RWPE1 (cell line): ENCODE data around the gene MICU2.

ENCODE experiments used
- CTCF ChIA-PET: fragments of 350-600 bp; sonication (Branson Sonifier 250); formaldehyde crosslinking; extraction: SDS; loops from one replicate; lab custom pipeline; 2021; lab: Yijun Ruan, JAX
- POLR2A ChIA-PET: fragments of 400-600 bp; formaldehyde crosslinking; extraction: SDS; loops from one replicate; lab custom pipeline; 2020; ENCODE audit warnings: antibody characterized with exemption; ENCODE audit not compliant: low non-redundant PET; lab: Yijun Ruan, JAX
- DNase-seq: peaks from one replicate; pipeline ENCODE4 v3.0.0; 2012; ENCODE audit warnings: low spot score
- H3K27ac ChIP-seq: fragments of 450-650 bp; 2 replicates; pipeline ENCODE4 v1.5.1; 2017
- TF ChIP-seq, protein P1 (sequence below): fragments of 450-650 bp; conservative IDR thresholded peaks from 2 replicates; pipeline ENCODE4 v1.5.1; 2017; ENCODE audit warnings: low read depth, mild to moderate bottlenecking

Gene MICU2

GRCh38 chr13:21616205-21616866, 12.4 kb upstream of the MICU2 start:
- no peak for DNase-seq
- TF ChIP-seq, protein P1, sequence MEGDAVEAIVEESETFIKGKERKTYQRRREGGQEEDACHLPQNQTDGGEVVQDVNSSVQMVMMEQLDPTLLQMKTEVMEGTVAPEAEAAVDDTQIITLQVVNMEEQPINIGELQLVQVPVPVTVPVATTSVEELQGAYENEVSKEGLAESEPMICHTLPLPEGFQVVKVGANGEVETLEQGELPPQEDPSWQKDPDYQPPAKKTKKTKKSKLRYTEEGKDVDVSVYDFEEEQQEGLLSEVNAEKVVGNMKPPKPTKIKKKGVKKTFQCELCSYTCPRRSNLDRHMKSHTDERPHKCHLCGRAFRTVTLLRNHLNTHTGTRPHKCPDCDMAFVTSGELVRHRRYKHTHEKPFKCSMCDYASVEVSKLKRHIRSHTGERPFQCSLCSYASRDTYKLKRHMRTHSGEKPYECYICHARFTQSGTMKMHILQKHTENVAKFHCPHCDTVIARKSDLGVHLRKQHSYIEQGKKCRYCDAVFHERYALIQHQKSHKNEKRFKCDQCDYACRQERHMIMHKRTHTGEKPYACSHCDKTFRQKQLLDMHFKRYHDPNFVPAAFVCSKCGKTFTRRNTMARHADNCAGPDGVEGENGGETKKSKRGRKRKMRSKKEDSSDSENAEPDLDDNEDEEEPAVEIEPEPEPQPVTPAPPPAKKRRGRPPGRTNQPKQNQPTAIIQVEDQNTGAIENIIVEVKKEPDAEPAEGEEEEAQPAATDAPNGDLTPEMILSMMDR, result no peak
- no peak overlapping the region for H3K27ac ChIP-seq
- POLR2A ChIA-PET, result no interaction called here
- CTCF ChIA-PET, result interaction anchor here (0.6 to 1.3 kb wide), 2 partner anchors 9 to 233 kb away, joined by 4 to 7 read pairs; no protein-coding TSS in a partner anchor

GRCh38 chr13:21615427-21615826, 11.5 kb upstream of the MICU2 start:
- ChIA-PET POLR2A (no interaction called here), CTCF (interaction anchor here (0.6 to 1.3 kb wide), 2 partner anchors 10 to 234 kb away, joined by 4 to 7 read pairs; no protein-coding TSS in a partner anchor)
- no peak overlapping the region for H3K27ac ChIP-seq

DNA sequence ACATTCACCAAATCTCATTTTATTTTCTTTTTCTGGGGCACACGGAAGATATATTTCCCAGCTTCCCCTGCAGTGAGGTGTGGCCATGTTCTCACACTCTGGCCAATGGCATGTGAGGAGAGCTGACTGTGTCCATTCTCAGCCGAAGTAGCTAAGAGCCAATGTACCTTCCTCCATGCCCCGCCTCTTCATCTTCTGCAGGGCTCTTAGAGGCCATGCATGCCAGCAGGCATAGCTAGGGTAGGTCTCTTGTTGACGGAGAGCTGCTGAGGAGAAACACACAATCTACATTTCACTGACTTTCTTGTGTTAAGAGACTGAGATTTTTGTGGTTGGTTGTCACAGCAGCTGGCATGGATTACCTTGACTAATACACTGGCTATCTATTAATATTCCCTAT, 9.8 kb upstream of the MICU2 start:
- no peak overlapping the region for H3K27ac ChIP-seq
- no peak for DNase-seq
- POLR2A ChIA-PET, result no interaction called here
- CTCF ChIA-PET, result no interaction called here
- TF ChIP-seq, protein P1, result no peak

More at GRCh38 chr13:21615427-21615826, 11.5 kb upstream of the MICU2 start:
- TF ChIP-seq, protein P1, result no peak
- no peak for DNase-seq

DNA sequence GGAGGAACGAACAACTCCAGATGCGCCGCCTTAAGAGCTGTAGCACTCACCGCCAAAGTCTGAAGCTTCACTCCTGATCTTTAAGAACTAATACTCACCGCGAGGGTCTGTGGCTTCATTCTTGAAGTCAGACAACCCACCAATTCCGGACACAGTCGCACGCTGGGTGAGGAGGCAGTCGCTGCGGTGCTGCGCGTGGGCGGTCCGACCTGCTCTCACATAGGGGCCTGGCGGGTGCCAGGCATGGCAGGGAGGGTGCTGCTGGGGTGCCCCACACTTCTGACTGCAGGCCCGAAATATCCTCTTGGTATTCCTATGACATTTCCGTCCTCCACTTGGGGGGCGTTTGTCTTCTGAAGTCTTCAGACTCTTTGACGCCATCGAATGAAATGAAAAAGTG, 7.4 kb upstream of the MICU2 start:
- POLR2A ChIA-PET, result no interaction called here
- TF ChIP-seq, protein P1, result no peak
- no peak for DNase-seq
- CTCF ChIA-PET, result no interaction called here
- no peak overlapping the region for H3K27ac ChIP-seq

DNA sequence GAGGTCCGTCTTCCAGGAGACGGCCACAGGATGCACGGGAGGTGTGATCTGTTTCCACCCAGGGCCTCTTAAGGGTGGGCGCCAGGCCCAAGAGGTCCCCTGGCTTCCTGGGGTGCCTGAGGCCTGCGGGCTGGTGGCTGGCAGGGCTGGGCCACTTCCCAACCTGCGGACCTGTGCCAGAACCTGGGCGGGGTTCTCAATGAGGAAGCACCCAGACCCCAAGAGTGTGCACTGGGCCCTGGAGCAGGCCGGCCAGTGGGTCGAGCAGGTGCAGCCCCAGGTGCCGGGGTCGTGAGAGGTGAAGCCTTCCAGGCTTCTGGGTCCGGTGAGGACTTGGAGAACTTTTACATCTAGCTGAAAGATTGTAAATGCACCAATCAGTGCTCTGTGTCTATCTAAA, 6.7 kb upstream of the MICU2 start:
- no peak for DNase-seq
- ChIA-PET CTCF (interaction anchor here (0.5 kb wide), 1 partner anchor 30 kb away, joined by 3 read pairs; no protein-coding TSS in a partner anchor), POLR2A (no interaction called here)
- no peak overlapping the region for H3K27ac ChIP-seq
- TF ChIP-seq, protein P1, result no peak

- CTCF ChIA-PET, result interaction anchor here (0.5 to 0.7 kb wide), 3 partner anchors 15 to 1154 kb away, joined by 3 to 4 read pairs (median 3); no protein-coding TSS in a partner anchor
- TF ChIP-seq, protein P1, result no peak
- no peak overlapping the region for H3K27ac ChIP-seq
- POLR2A ChIA-PET, result no interaction called here
- DNase-seq, result no peak
Observed at GRCh38 chr13:21608961-21609360, 5.0 kb upstream of the MICU2 start.
